ENCODE data around the gene VASN. TPM values are rescaled to one million over a fixed set of nuclear protein-coding genes. Genes with fewer than 3 reads are reported as not detected.

The VASN gene
- total and polyA plus RNA-seq, 7 donors, result 0.46 to 10.2 (median 7.1) TPM

DNA sequence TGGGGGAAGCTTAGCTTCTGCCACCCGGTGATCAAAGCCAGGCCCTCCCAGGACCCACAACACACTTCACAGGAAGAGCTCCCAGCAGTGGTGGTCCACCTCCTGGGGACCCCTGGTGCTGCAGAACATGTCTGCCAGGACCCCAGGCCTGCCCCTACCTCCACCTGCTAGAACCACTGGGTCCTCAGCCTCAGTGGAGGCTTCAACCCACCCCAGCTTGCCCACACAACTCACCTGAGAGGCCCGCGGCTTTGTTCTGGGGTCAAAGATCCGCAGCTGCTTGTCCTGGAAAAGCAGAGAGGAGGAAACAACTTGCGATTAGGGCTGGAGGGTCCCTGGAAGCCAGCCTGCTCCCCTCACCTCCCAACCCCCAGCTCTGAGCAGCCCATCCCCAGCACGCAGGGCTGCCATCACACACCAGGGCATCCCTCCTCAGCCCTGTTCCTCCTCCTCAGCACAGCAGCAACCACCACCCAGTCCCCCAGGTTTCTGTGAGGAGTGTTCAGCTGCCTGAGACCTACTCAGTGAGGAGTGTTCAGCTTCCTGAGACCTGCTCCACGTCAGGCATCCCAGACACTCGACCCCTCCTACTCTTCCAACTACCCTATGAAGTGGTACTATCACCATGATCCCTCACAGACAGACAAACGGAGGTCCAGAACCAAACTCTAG lies 23.5 kb downstream of the VASN start:
- Histone ChIP-seq H3K27ac (peak overlapping the region in 2 of 4 donors; percentile 61 to 64), H3K36me3 (peaks cover 0 to 4% (median 0%) of the 10 kb centered on the region in 4 donors), H3K4me1 (peaks cover 0 to 28% (median 18%) of the 10 kb centered on the region in 4 donors)

DNA sequence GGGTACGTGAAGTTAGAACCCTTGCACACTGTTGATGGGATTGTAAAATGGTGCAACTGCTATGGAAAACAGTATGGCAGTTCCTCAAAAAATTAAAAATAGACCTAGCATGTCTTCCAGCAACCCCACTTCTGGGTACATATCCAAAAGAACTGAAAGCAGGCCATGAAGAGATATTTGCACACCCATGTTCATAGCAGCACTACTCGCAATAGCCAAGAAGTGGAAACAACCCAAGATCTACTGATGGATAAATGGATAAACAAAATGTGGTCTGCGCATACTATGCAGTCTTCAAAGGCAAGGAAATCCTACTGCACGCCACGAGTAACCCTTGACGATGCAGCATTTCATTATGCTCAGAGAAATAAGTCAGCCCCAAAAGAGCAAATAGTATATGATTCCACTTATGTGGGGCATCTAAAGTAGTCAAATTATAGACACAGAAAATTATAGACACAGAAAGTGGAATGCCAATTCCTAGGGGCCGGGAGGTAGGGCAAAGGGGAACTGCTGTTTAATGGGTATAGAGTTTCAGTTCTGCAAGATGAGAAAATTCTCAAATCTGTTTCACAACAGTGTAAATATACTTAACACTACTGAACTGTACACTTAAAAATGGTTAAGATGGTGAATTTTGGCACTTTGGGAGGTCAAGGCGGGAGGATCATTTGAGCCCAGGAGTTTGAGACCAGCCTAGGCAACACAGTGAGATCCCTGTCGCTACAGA lies 27.5 kb downstream of the VASN start:
- H3K4me1 ChIP-seq, result peaks cover 0 to 13% (median 6%) of the 10 kb centered on the region in 4 donors
- H3K27ac ChIP-seq, result no peak overlapping the region
- no peak for DNase-seq
- WGBS, 2 donors, result 89 to 96% methylated on average over 9 of the region's 9 CpGs
- intact Hi-C loops (cut with DNase I), result no loop called here
- peaks cover 0 to 24% (median 7%) of the 10 kb centered on the region in 4 donors for H3K36me3 ChIP-seq
- no peaks in the 10 kb centered on the region for H3K9me3 ChIP-seq
- no peaks in the 10 kb centered on the region for H3K27me3 ChIP-seq
- TF ChIP-seq EP300 (IDR thresholded peaks at IDR 0.05), result no peak
- TF ChIP-seq, protein P1, sequence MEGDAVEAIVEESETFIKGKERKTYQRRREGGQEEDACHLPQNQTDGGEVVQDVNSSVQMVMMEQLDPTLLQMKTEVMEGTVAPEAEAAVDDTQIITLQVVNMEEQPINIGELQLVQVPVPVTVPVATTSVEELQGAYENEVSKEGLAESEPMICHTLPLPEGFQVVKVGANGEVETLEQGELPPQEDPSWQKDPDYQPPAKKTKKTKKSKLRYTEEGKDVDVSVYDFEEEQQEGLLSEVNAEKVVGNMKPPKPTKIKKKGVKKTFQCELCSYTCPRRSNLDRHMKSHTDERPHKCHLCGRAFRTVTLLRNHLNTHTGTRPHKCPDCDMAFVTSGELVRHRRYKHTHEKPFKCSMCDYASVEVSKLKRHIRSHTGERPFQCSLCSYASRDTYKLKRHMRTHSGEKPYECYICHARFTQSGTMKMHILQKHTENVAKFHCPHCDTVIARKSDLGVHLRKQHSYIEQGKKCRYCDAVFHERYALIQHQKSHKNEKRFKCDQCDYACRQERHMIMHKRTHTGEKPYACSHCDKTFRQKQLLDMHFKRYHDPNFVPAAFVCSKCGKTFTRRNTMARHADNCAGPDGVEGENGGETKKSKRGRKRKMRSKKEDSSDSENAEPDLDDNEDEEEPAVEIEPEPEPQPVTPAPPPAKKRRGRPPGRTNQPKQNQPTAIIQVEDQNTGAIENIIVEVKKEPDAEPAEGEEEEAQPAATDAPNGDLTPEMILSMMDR (IDR thresholded peaks at IDR 0.05), result no peak
- TF ChIP-seq POLR2AphosphoS5 (IDR thresholded peaks at IDR 0.05), result no peak
- TF ChIP-seq POLR2A (IDR thresholded peaks at IDR 0.05), result no peak
- H3K4me3 ChIP-seq, result no peak overlapping the region

More for the DNA sequence above, 23.5 kb downstream of the VASN start:
- Histone ChIP-seq H3K4me3 (no peak overlapping the region), H3K27me3 (no peaks in the 10 kb centered on the region), H3K9me3 (no peaks in the 10 kb centered on the region)
- TF ChIP-seq, protein P1 (IDR thresholded peaks at IDR 0.05), result no peak
- no peak for TF ChIP-seq EP300 (IDR thresholded peaks at IDR 0.05)
- WGBS, 2 donors, result 84 to 88% methylated on average over 9 of the region's 9 CpGs
- no peak for DNase-seq
- intact Hi-C loops (cut with DNase I), result no loop called here

DNA sequence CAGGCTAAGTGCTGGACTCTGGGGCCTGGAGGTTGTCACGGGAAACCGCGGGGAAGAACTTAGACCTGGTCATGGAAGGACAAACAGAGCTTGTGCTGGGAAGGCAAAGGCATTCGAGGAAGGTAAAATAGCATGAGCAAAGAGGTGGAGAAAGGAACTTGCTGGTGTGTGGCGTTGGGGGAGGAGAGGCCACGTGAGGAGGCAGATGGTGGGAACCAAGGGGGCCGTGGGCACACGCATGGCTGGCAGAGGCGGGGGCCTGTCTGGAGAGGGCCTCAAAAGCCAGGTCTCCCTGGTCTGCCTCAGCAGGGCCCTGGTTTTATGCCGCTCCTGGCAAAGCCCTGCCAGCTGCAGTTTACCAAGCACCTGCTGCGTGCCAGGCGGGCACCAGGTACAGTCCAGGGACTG lies 29.4 kb downstream of the VASN start:
- intact Hi-C loops (cut with DNase I), result loop anchor here (5.0 kb wide), 1 partner anchor 114 kb away; no protein-coding TSS in a partner anchor

DNA sequence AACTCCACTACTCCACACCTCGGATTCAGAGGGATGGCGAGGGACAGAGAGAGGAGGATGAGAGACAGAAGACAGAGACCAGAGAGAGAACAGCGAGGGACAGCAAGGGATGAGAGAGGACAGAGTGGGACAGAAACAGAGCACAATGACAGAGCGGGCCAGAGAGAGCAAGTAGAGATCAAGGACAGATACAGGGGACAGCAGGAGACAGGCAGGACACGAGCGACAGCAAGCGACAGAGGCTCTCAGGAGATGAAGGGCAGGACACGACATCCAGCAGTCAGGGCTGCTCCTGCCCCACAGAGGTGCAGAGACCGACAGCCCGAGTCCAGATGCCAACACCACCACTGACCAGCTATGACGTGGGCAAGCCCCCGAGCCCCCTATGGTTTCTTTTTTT lies 29.9 kb downstream of the VASN start:
- WGBS, 2 donors, result 97 to 98% methylated on average over 12 of the region's 12 CpGs
- H3K27ac ChIP-seq, result no peak overlapping the region
- no peaks in the 10 kb centered on the region for H3K9me3 ChIP-seq
- H3K4me1 ChIP-seq, result peaks cover 0 to 7% (median 6%) of the 10 kb centered on the region in 4 donors
- no peak overlapping the region for H3K4me3 ChIP-seq
- no peaks in the 10 kb centered on the region for H3K27me3 ChIP-seq
- DNase-seq, result no peak
- H3K36me3 ChIP-seq, result peaks cover 0 to 46% (median 15%) of the 10 kb centered on the region in 4 donors
- TF ChIP-seq POLR2A (IDR thresholded peaks at IDR 0.05), result no peak
- intact Hi-C loops (cut with DNase I), result loop anchor here (5.0 kb wide), 1 partner anchor 114 kb away; no protein-coding TSS in a partner anchor

More for the DNA sequence above, 29.4 kb downstream of the VASN start:
- Histone ChIP-seq H3K27ac (no peak overlapping the region), H3K36me3 (peaks cover 0 to 42% (median 14%) of the 10 kb centered on the region in 4 donors), H3K9me3 (no peaks in the 10 kb centered on the region), H3K27me3 (no peaks in the 10 kb centered on the region), H3K4me3 (no peak overlapping the region), H3K4me1 (peaks cover 0 to 7% (median 6%) of the 10 kb centered on the region in 4 donors)
- no peak for DNase-seq
- TF ChIP-seq POLR2A (IDR thresholded peaks at IDR 0.05), result no peak
- TF ChIP-seq, protein P1 (IDR thresholded peaks at IDR 0.05), result no peak
- no peak for TF ChIP-seq EP300 (IDR thresholded peaks at IDR 0.05)
- no peak for TF ChIP-seq POLR2AphosphoS5 (IDR thresholded peaks at IDR 0.05)
- 95 to 96% methylated on average over 12 of the region's 12 CpGs for WGBS, 2 donors
